NCI-H2227 (cell line): Measurements from ENCODE around the gene SNURF.
"Not testable (repeated sequence)": the region's sequence is repeated elsewhere in the genome, so short reads cannot be mapped to it uniquely, and the experiment has no call there.

Experiments
- DNase-seq: peaks from one replicate; lab custom pipeline; 2025; ENCODE audit not compliant: unreplicated experiment; lab: John Stamatoyannopoulos, UW

Gene SNURF

GRCh38 chr15:24966364-24967103 is 11.7 kb downstream of the SNURF start:
- DNase-seq, result no peak

GRCh38 chr15:24971052-24971451 is 16.3 kb downstream of the SNURF start:
- DNase-seq, result no peak

GRCh38 chr15:24971772-24972171 is 17.0 kb downstream of the SNURF start:
- no peak for DNase-seq

GRCh38 chr15:24972707-24973106 is 17.9 kb downstream of the SNURF start:
- DNase-seq, result not testable (repeated sequence)

- DNase-seq, result no peak
These were observed 22.1 kb downstream of the SNURF start for GRCh38 chr15:24976932-24977331.

GRCh38 chr15:24977686-24978085 is 22.9 kb downstream of the SNURF start:
- no peak for DNase-seq

GRCh38 chr15:24985224-24985623 is 30.4 kb downstream of the SNURF start:
- DNase-seq, result no peak

GRCh38 chr15:24986653-24987052 is 31.9 kb downstream of the SNURF start:
- DNase-seq, result no peak
